SU-DHL-6 (cell line): ENCODE data around the gene CHD5.

ENCODE experiments used
- H2AFZ ChIP-seq: fragments of 200-600 bp; sonication (generic); 2 replicates; pipeline ENCODE4 v1.6.1; 2014; ENCODE audit warnings: low read depth, mild to moderate bottlenecking, moderate library complexity, mixed read lengths, antibody characterized with exemption, low read length; ENCODE audit not compliant: severe bottlenecking
- H3F3A ChIP-seq: fragments of 200-600 bp; shearing (Covaris generic); 2 replicates; pipeline ENCODE4 v1.6.0; 2016; ENCODE audit warnings: antibody characterized with exemption, mild to moderate bottlenecking; ENCODE audit not compliant: insufficient read depth
- H3K27ac ChIP-seq: fragments of 200-600 bp; sonication (generic); 2 replicates; pipeline ENCODE4 v1.5.1; 2016; ENCODE audit warnings: low read depth, mild to moderate bottlenecking, low read length, moderate library complexity, mixed read lengths
- H3K27me3 ChIP-seq: fragments of 200-600 bp; sonication (generic), shearing (Covaris generic); 2 replicates; pipeline ENCODE4 v1.6.0; 2014; ENCODE audit warnings: mild to moderate bottlenecking, low read length
- H3K36me3 ChIP-seq: fragments of 200-600 bp; sonication (generic); 2 replicates; pipeline ENCODE4 v1.6.1; 2014; ENCODE audit warnings: mild to moderate bottlenecking, low read length, mixed read lengths
- H3K4me2 ChIP-seq: fragments of 300-600, 200-600 bp; shearing (Covaris generic), sonication (generic); 2 replicates; pipeline ENCODE4 v1.6.0; 2014; ENCODE audit warnings: low read length, low read depth, mild to moderate bottlenecking; ENCODE audit not compliant: poor library complexity, severe bottlenecking
- H3K4me3 ChIP-seq: fragments of 200-600 bp; sonication (generic); 2 replicates; pipeline ENCODE4 v1.5.1; 2014; ENCODE audit warnings: antibody characterized with exemption, low read length, mild to moderate bottlenecking, mixed read lengths; ENCODE audit not compliant: insufficient read depth, poor library complexity, severe bottlenecking
- H3K79me2 ChIP-seq: fragments of 200-600 bp; sonication (generic); 2 replicates; pipeline ENCODE4 v1.6.1; 2014; ENCODE audit warnings: mild to moderate bottlenecking, low read length, moderate library complexity; ENCODE audit not compliant: insufficient read depth
- H3K9ac ChIP-seq: fragments of 200-600 bp; sonication (generic); 2 replicates; pipeline ENCODE4 v1.7.0; 2014; ENCODE audit warnings: mild to moderate bottlenecking, low read length
- H3K9me2 ChIP-seq: fragments of 200-600 bp; sonication (generic); replicated peaks from 2 replicates; pipeline ENCODE4 v1.6.1; 2014; ENCODE audit warnings: low read length; ENCODE audit not compliant: insufficient read depth
- H3K9me3 ChIP-seq: fragments of 200-600 bp; sonication (generic); 2 replicates; pipeline ENCODE4 v1.6.1; 2014; ENCODE audit warnings: low read length, mixed read lengths; ENCODE audit not compliant: insufficient read depth
- H4K20me1 ChIP-seq: fragments of 200-600 bp; sonication (generic); 2 replicates; pipeline ENCODE4 v1.6.1; 2014; ENCODE audit warnings: low read depth, mild to moderate bottlenecking, antibody characterized with exemption, low read length, moderate library complexity, mixed read lengths
- EZH2phosphoT487 ChIP-seq: fragments of 200-600 bp; sonication (generic), shearing (Covaris generic); conservative IDR thresholded peaks from 2 replicates; pipeline ENCODE4 v1.6.1; 2018; ENCODE audit warnings: mild to moderate bottlenecking, antibody characterized with exemption, low read length, moderate library complexity, mixed read lengths
- TF ChIP-seq, protein P1 (sequence below): fragments of 200-600 bp; sonication (generic); IDR thresholded peaks from one replicate; pipeline ENCODE4 v1.5.1; 2017; ENCODE audit warnings: antibody characterized with exemption, mild to moderate bottlenecking, low read length, moderate library complexity; ENCODE audit not compliant: insufficient read depth, poor library complexity, severe bottlenecking

CHD5 gene

DNA sequence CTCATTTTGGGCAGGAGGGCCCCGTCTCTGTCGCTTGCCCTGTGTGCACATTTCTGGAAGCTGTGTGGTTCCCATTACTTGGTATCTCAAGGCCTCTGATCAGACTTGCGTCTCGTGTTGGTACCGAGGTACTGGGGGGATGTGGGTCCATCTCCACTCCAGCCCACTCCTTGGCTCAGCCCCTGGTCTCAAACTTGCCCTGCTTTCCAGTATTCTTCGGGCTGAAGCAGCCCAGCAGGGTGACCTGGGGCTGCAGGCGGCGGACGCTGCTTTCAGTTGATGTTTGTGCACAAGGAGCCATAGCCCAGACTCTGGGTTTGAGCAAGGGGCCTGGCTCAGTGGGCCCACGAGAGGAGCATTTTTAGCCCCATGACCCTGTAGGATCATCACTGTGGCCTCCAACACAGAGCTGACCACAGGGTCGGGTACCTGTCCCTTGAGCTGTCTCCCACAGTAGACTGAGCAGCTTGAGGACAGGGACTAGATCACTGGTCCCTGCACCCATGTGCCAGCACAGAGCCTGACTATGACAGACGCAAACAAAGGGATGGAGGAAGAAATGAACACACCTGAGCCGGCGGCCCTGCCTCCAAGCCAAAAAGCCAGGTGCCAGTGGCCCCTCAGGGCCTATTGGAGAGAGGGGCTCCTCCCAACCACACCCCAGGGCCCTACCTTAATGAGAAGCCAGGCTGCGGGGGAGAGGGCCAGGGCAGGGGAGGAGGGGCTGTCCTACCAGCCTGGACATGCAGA, 46.8 kb downstream of the CHD5 start:
- H3K27ac ChIP-seq: no peak overlapping the region
- TF ChIP-seq EZH2phosphoT487: no peak
- TF ChIP-seq, protein P1, sequence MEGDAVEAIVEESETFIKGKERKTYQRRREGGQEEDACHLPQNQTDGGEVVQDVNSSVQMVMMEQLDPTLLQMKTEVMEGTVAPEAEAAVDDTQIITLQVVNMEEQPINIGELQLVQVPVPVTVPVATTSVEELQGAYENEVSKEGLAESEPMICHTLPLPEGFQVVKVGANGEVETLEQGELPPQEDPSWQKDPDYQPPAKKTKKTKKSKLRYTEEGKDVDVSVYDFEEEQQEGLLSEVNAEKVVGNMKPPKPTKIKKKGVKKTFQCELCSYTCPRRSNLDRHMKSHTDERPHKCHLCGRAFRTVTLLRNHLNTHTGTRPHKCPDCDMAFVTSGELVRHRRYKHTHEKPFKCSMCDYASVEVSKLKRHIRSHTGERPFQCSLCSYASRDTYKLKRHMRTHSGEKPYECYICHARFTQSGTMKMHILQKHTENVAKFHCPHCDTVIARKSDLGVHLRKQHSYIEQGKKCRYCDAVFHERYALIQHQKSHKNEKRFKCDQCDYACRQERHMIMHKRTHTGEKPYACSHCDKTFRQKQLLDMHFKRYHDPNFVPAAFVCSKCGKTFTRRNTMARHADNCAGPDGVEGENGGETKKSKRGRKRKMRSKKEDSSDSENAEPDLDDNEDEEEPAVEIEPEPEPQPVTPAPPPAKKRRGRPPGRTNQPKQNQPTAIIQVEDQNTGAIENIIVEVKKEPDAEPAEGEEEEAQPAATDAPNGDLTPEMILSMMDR: no peak
- 0 out of 2 replicates have a peak, but pooled peaks cover 5% of the 10 kb centered on the region for H3K9me3 ChIP-seq
- H3K9me2 ChIP-seq: no peaks in the 10 kb centered on the region
- no peaks in the 10 kb centered on the region for H3K27me3 ChIP-seq
- H2AFZ ChIP-seq: no peak overlapping the region
- H3K36me3 ChIP-seq: no peaks in the 10 kb centered on the region
- H3K4me3 ChIP-seq: no peak overlapping the region
- H4K20me1 ChIP-seq: no peaks in the 10 kb centered on the region
- no peak overlapping the region for H3K9ac ChIP-seq
- no peaks in the 10 kb centered on the region for H3K79me2 ChIP-seq
- H3K4me2 ChIP-seq: no peak overlapping the region
- H3F3A ChIP-seq: no peaks in the 10 kb centered on the region

DNA sequence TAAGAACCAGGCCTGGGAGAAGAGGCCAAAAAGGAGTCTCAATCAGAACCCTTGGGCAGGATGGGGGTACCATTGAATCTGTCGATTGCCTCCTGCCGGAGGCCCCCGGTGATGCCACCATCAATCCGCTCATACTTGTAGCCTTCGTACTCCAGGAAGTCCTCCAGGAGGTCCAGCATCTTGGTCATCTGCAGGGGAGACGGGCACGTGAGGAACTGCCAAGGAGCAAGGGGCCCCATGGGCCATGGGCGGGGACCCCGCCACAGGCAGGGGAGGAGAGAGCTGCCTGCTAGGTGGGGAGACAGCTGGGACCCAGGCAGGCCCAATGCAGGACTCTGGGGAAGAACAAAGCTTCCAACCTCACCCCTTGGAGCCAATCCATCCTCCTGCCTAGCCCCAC, 48.6 kb downstream of the CHD5 start:
- Histone ChIP-seq H3K9ac (no peak overlapping the region), H4K20me1 (no peaks in the 10 kb centered on the region), H3K9me2 (no peaks in the 10 kb centered on the region), H3K27me3 (no peaks in the 10 kb centered on the region), H3F3A (no peaks in the 10 kb centered on the region), H3K9me3 (0 out of 2 replicates have a peak, but pooled peaks cover 5% of the 10 kb centered on the region), H3K4me2 (no peak overlapping the region), H3K79me2 (no peaks in the 10 kb centered on the region), H3K27ac (no peak overlapping the region), H3K36me3 (no peaks in the 10 kb centered on the region), H2AFZ (no peak overlapping the region), H3K4me3 (no peak overlapping the region)
- TF ChIP-seq EZH2phosphoT487: no peak
- TF ChIP-seq, protein P1: no peak

DNA sequence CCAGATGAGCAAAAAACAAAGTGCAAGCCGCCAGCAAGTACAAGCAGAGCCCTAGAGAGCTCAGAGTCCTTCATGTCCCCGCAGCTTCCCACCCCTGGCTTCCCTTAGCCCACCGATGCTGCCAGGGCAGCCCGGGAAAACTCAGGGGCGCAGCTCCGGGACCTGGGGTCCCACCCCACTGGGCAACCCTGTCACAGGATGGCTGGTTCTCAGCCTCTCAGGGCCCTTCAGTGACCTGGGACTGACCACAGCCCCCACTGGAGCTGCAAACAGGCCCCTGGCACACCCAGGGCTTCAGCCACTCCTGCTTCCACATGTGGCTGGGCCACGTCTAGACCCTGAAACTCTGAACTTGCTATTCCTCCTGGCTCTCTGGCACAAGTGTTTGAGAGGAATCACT, 49.5 kb downstream of the CHD5 start:
- no peaks in the 10 kb centered on the region for H3K27me3 ChIP-seq
- H3K79me2 ChIP-seq: no peaks in the 10 kb centered on the region
- no peaks in the 10 kb centered on the region for H4K20me1 ChIP-seq
- no peaks in the 10 kb centered on the region for H3K36me3 ChIP-seq
- H3K9me2 ChIP-seq: no peaks in the 10 kb centered on the region
- no peak overlapping the region for H3K4me3 ChIP-seq
- no peak overlapping the region for H3K4me2 ChIP-seq
- H3F3A ChIP-seq: no peaks in the 10 kb centered on the region
- H3K27ac ChIP-seq: no peak overlapping the region
- H2AFZ ChIP-seq: no peak overlapping the region
- H3K9me3 ChIP-seq: 0 out of 2 replicates have a peak, but pooled peaks cover 5% of the 10 kb centered on the region
- no peak for TF ChIP-seq EZH2phosphoT487
- TF ChIP-seq, protein P1: no peak
- no peak overlapping the region for H3K9ac ChIP-seq
